HG02623 (cell line): ENCODE data around the gene ATP9B.

Experiments
- ATAC-seq: cut with Tn5 transposase; IDR thresholded peaks from one replicate; pipeline ENCODE4 v1.9.1; 2021; ENCODE audit warnings: moderate library complexity; ENCODE audit not compliant: unreplicated experiment

ATP9B gene, protein sequence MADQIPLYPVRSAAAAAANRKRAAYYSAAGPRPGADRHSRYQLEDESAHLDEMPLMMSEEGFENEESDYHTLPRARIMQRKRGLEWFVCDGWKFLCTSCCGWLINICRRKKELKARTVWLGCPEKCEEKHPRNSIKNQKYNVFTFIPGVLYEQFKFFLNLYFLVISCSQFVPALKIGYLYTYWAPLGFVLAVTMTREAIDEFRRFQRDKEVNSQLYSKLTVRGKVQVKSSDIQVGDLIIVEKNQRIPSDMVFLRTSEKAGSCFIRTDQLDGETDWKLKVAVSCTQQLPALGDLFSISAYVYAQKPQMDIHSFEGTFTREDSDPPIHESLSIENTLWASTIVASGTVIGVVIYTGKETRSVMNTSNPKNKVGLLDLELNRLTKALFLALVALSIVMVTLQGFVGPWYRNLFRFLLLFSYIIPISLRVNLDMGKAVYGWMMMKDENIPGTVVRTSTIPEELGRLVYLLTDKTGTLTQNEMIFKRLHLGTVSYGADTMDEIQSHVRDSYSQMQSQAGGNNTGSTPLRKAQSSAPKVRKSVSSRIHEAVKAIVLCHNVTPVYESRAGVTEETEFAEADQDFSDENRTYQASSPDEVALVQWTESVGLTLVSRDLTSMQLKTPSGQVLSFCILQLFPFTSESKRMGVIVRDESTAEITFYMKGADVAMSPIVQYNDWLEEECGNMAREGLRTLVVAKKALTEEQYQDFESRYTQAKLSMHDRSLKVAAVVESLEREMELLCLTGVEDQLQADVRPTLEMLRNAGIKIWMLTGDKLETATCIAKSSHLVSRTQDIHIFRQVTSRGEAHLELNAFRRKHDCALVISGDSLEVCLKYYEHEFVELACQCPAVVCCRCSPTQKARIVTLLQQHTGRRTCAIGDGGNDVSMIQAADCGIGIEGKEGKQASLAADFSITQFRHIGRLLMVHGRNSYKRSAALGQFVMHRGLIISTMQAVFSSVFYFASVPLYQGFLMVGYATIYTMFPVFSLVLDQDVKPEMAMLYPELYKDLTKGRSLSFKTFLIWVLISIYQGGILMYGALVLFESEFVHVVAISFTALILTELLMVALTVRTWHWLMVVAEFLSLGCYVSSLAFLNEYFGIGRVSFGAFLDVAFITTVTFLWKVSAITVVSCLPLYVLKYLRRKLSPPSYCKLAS

DNA sequence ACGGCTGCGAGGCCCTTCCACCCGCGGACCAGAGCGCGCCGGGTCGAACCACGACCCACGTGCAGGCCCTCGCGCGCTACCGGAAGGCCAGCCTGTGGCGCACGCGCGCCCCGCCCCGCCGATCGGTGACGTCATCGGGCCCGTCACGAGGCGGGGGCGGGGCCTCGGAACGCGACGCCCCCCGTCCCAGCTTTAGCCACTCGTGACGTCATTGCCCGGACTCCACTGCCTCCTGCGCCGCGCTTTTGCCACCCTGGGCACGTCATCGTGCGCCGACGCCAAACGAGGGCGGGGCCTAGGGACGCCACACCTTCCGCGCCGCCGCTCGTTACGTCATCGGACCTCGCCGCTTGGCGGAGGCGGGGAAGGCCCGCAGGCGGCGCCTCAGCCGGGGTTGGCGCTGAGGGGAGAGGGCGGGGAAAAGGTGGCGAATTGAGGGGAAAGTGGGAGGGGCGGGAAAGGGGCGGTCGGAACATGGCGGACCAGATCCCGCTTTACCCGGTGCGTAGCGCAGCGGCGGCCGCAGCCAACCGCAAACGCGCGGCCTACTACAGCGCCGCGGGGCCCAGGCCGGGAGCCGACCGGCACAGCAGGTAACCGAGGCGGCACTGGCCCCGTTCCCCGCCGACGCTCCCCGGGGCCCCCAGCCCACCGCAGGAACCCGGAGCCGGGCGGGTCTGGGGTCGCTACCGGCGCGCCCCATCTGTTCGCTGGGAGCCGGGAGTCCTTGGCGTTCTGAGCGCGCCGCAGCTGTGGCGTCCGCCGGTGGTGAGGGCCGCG, at the start of gene ATP9B:
ATP9B (plus strand) TSS at position 458 of the 780 bp plus-strand sequence; CDS start at position 475, 17 bp downstream.
- peak; percentile 80 for ATAC-seq

DNA sequence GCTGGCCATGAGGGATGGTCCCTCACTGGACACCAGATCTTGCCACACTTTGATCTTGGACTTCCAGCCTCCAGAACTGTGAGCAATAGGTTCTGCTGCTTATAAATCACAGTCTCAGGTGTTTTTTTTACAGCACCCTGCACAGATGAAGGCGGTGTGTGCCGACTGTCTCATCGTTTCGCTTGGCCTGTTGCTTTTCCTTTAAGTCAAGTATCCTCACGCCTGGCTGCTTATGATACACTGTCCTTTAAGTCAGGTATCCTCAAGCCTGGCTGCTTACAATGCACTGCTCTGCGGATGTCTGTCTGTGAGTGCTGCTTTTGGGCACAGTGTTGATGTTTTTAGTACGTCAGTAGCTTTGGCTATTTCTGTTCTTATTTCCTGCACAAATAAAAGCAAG, 49.3 kb upstream of the ATP9B start:
- ATAC-seq, result no peak

- ATAC-seq, result no peak
These were observed 46.6 kb upstream of the ATP9B start for GRCh38 chr18:79022603-79023002.

GRCh38 chr18:79026491-79026890, 42.7 kb upstream of the ATP9B start:
- no peak for ATAC-seq

GRCh38 chr18:79030680-79031079, 38.5 kb upstream of the ATP9B start:
- no peak for ATAC-seq

DNA sequence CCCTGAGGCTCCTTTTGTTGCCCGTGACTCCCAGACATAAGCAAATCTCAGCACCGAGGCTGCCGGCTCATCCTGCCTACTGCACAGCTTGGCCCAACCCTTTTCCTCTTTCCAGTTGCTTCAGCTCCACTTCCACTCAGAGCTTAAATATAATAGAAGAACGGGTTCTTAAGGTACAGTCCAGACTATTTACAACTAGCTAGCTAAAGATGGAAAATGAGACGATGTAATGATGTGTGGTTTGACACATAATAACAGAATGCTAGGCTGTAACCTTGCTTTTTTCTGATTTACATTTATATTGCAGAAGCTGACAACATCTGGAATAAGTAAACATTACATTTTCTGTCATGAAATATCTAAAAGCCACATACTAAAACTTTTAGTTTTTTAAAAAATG, 26.9 kb upstream of the ATP9B start:
- no peak for ATAC-seq

GRCh38 chr18:79043288-79043687, 25.9 kb upstream of the ATP9B start:
- ATAC-seq, result no peak

GRCh38 chr18:79046522-79046921, 22.7 kb upstream of the ATP9B start:
- ATAC-seq, result no peak

GRCh38 chr18:79047556-79048244, 21.5 kb upstream of the ATP9B start:
- no peak for ATAC-seq

GRCh38 chr18:79048245-79048632, 21.0 kb upstream of the ATP9B start:
- no peak for ATAC-seq

DNA sequence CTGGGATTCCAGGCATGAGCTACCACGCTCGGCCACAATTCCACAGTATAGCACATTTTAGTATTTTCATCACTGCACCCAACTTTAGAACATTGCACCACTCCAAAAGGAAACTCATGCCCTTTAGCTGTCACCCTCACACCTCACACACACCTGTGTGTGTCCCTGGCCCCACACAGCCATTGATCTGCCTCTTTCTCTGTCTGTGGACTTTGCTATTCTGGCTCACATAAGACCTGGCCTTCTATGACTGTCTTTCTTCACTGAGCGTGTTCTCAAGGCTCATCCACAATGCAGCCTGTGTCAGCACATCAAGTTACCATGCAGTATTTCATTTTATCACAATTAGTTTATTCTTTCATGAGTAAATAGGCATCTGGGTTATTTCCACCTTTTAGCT, 19.7 kb upstream of the ATP9B start:
- ATAC-seq, result no peak

DNA sequence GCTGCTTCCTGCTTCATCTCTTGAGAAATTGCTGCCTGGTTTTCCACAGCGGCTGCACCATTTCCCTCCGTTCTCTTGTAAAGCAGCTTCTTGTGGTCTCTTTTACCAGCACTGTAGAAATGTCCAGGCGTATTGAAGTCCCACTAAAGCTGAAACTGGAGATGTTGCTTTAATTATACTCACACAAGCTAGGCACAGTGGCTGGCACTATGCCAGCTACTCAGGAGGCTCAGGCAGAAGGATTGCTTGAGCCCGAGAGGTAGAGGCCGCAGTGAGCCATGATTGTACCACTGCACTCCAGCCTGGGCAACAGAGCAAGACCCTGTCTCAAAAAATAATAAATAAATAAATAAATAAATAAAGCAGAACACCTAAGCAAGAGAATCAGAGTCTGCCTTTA, 19.2 kb upstream of the ATP9B start:
- no peak for ATAC-seq

DNA sequence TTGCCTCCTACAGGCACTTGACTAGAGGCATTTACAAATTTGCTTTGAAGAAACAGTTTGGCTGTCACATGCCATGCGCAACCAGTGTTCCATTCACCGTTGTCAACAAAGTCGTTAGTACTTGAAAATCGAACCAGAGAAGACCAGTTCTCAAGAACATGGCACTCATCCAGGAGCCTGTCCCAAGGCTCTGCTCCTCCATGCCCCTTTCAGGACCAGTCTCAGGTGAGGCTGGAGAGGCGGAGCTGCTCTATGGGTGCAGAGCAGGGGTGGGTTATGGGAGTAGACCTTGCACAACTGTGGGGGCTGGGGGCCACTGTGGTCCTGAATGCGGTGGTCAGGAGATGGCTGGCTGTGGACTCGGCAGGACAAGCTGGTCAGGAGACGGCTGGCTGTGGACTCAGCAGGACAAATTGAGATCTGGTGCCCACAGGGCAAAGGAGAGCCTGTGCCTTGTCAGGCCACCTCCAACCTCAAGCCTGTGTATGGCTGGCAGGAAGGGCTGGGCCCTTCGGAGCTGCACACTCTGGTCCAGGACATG, 12.3 kb upstream of the ATP9B start:
- ATAC-seq, result no peak

- no peak for ATAC-seq
These were observed 11.2 kb upstream of the ATP9B start for GRCh38 chr18:79058007-79058406.

DNA sequence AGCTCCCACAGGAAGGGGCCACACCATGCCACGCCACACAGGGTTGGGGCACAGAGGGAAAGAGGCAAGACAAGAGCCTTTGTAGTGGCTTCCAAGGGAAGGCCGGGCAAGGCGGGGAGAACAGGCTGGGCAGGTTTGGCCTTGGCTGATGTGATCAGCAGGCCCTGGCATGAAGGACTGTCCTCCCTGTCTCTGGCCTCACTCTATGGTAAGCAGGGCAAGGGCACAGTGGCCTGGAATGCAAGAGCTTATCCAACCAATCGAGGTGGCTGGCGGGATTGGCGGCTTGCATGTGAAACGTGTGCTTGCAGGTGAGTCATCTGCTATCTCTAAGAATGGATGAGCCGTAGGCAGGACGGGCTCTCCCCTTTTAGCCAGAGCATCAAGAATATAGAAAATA, 6.4 kb upstream of the ATP9B start:
- no peak for ATAC-seq

GRCh38 chr18:79064228-79064627, 5.0 kb upstream of the ATP9B start:
- ATAC-seq, result no peak

GRCh38 chr18:79065802-79066201, 3.4 kb upstream of the ATP9B start:
- ATAC-seq, result no peak

GRCh38 chr18:79067611-79068010, 1.6 kb upstream of the ATP9B start:
- ATAC-seq, result no peak

- peak; percentile 34 for ATAC-seq
These were observed 755 bp upstream of the ATP9B start for GRCh38 chr18:79068341-79068936.
